Measurements from ENCODE around the gene FAM131C. TPM values are rescaled to one million over a fixed set of nuclear protein-coding genes. Genes with fewer than 3 reads are reported as not detected.
"Not testable (repeated sequence)": the region's sequence is repeated elsewhere in the genome, so short reads cannot be mapped to it uniquely, and the experiment has no call there.

Gene FAM131C
- polyA plus RNA-seq, 3 donors from 2014 or later: not detected

DNA sequence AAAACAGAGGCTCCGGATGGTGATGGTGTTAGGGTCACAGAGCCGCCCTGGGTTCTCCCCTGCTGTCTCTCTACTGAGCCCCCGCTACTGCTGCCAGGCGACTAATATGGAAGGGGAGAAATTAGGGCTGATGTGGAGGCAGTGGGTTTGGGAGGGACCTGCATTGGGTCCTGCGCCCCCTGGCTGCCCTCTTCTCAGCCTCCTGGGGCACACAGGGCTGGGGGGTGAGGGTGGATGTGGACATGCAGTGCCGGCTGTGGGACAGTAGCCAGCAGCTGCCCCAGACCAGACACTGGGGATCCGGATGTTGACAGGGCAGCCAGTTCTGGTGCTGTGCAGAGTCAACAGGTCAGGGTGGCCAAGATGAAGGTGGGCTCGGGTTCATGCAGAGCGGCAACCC is 31.4 kb downstream of the FAM131C start:
- no peaks in the 10 kb centered on the region for H3K36me3 Mint-ChIP-seq
- no peak for DNase-seq
- H3K9me3 Mint-ChIP-seq: no peaks in the 10 kb centered on the region
- no peak overlapping the region for H3K4me3 Mint-ChIP-seq
- H3K4me1 Mint-ChIP-seq: no peaks in the 10 kb centered on the region
- no peak overlapping the region for H3K27ac Mint-ChIP-seq
- peaks cover 5 to 8% (median 7%) of the 10 kb centered on the region in 3 donors for H3K27me3 Mint-ChIP-seq (ENCODE audit: low read depth in 3 of 3)

GRCh38 chr1:16041200-16041599 is 32.3 kb downstream of the FAM131C start:
- no peaks in the 10 kb centered on the region for H3K36me3 Mint-ChIP-seq
- no peak for DNase-seq
- no peak overlapping the region for H3K27ac Mint-ChIP-seq
- peaks cover 5 to 11% (median 7%) of the 10 kb centered on the region in 3 donors for H3K27me3 Mint-ChIP-seq (ENCODE audit: low read depth in 3 of 3)
- H3K4me1 Mint-ChIP-seq: no peaks in the 10 kb centered on the region
- no peak overlapping the region for H3K4me3 Mint-ChIP-seq
- no peaks in the 10 kb centered on the region for H3K9me3 Mint-ChIP-seq

DNA sequence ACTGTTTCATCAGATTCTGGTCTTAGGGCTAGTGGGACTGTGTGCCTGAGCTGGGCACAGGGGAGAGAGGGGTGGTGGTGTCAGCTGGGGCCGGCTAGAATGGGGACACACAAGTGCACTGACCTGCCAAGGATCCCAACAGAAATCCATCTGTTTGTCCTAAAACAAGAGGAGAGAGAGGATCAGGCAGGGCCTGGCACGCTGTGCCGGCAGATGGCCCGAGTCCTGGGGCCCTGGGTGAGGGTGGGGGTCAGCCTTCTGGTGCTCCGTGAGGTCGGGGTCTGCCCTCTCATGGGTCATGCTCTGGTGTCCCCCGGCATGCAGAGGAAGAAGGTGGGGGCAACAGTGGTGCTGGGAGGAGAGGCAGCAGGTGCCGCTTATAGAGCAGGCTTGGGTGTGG is 33.6 kb downstream of the FAM131C start:
- not testable (repeated sequence) for H3K4me1 Mint-ChIP-seq, H3K27ac Mint-ChIP-seq, H3K36me3 Mint-ChIP-seq, H3K9me3 Mint-ChIP-seq, H3K4me3 Mint-ChIP-seq, DNase-seq
- peaks cover 3 to 11% (median 3%) of the 10 kb centered on the region in 3 donors for H3K27me3 Mint-ChIP-seq (ENCODE audit: low read depth in 3 of 3)

DNA sequence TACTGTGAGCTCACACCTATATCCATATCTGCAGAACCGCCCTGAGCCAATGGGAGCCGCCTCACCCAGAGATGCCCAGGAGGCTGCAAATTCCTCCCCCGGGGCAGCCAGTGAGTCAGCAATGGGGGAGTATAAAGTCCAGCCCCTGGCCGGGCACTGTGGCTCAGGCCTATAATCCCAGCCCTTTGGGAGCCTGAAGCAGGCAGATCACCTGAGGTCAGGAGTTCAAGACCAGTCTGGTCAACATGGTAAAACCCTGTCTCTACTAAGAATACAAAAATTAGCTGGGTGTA is 34.9 kb downstream of the FAM131C start:
- no peaks in the 10 kb centered on the region for H3K9me3 Mint-ChIP-seq
- H3K4me3 Mint-ChIP-seq: no peak overlapping the region
- no peak overlapping the region for H3K27ac Mint-ChIP-seq
- DNase-seq: no peak
- no peaks in the 10 kb centered on the region for H3K4me1 Mint-ChIP-seq
- no peaks in the 10 kb centered on the region for H3K36me3 Mint-ChIP-seq
- H3K27me3 Mint-ChIP-seq (ENCODE audit: low read depth in 3 of 3): peaks cover 3 to 7% (median 3%) of the 10 kb centered on the region in 3 donors

- not testable (repeated sequence) for H3K9me3 Mint-ChIP-seq; DNase-seq; H3K36me3 Mint-ChIP-seq; H3K4me1 Mint-ChIP-seq; H3K27me3 Mint-ChIP-seq (ENCODE audit: low read depth in 3 of 3); H3K27ac Mint-ChIP-seq; H3K4me3 Mint-ChIP-seq
Measured at GRCh38 chr1:16036461-16036860, 37.0 kb downstream of the FAM131C start.

DNA sequence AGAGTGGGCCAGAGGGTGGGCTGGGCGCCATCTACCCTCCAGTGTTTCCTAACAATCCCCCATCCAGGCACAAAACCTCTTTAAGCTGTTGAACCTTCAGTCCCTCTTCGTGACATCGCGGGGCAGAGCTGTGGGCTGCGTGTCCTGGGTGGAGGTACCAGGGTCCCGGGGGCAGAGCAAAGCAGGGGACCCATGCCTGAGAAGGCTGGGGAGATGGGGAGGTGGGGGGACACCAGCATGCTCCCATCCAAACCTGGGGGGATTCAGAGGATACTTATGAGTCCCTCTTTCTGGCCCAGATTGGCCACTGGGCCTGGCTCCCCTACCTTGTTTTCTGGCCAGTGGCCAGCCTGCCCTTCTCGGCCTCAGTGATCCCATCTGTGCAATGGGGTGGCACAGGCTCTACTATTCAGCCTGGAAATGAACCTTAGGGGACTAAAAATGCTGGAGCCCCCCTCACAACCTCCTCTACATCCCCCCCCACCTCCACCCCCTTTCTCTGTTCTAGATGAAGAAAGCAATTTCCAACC is 40.3 kb downstream of the FAM131C start:
- not testable (repeated sequence) for H3K4me3 Mint-ChIP-seq

DNA sequence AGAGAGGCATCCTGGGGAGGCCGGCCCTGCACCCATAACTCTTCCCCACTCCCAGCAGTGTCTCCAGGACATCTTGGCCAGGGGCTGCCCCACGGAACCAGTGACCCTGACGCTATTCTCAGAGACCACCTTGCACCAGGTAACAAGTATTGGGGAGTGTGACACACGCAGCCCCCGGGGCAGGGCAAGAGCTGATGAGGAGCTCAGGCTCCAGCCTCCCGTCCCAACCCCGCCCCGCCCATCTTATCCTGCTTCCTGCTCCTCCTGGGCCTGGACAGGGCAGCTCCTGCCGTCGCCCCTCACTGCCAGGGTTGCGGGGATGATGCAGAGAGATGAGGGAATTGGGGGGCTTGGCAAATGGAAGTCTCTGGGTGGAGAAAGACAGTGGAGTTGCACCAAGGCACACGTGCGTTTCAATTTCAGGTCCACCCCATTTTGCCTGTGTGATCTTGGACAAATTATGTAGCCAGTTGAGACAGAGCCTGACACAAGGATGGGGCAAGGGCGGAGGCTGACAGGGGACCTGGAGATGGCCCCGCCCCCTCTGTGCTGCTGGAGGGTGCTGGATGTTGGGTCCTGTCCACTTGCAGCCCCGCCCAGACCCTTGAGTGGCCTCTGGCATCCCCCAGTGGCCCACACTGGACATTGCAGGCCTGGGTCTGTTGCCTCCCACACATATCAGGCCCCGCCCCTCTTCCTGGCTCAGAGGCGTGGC is 40.9 kb downstream of the FAM131C start:
- no peaks in the 10 kb centered on the region for H3K9me3 Mint-ChIP-seq
- H3K4me1 Mint-ChIP-seq: peaks cover 0 to 2% of the 10 kb centered on the region in 2 donors
- peaks cover 1 to 8% (median 5%) of the 10 kb centered on the region in 3 donors for H3K27me3 Mint-ChIP-seq (ENCODE audit: low read depth in 3 of 3)
- DNase-seq: peak; percentile 36 to 47 (median 40)
- H3K27ac Mint-ChIP-seq: no peak overlapping the region
- no peaks in the 10 kb centered on the region for H3K36me3 Mint-ChIP-seq
- H3K4me3 Mint-ChIP-seq: no peak overlapping the region

More for the DNA sequence above, 40.3 kb downstream of the FAM131C start:
- not testable (repeated sequence) for H3K27me3 Mint-ChIP-seq (ENCODE audit: low read depth in 3 of 3); H3K36me3 Mint-ChIP-seq; H3K27ac Mint-ChIP-seq; H3K4me1 Mint-ChIP-seq; H3K9me3 Mint-ChIP-seq; DNase-seq

DNA sequence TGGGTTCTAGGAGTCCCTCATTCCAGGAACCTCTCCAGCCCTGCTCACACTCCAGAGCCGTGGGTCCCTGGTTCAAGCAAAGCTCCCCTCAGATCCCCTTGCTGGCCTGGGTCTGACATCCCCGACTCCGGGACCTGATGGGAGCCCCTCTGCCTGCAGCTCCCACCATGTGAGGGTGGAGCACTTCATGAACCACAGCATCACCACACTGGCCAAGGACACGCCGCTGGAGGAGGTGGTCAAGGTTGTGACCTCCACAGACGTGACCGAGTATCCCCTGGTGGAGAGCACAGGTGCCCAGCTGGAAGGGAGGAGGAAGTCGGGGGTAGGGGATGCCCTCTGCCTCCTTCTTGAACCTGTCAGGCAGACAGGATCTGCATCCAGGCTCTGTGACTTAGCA is 41.9 kb downstream of the FAM131C start:
- Mint-ChIP-seq H3K9me3 (no peaks in the 10 kb centered on the region), H3K27me3 (ENCODE audit: low read depth in 3 of 3) (peaks cover 0 to 5% (median 2%) of the 10 kb centered on the region in 3 donors), H3K4me1 (peaks cover 0 to 2% of the 10 kb centered on the region in 2 donors), H3K27ac (no peak overlapping the region), H3K36me3 (no peaks in the 10 kb centered on the region), H3K4me3 (no peak overlapping the region)
- no peak for DNase-seq

DNA sequence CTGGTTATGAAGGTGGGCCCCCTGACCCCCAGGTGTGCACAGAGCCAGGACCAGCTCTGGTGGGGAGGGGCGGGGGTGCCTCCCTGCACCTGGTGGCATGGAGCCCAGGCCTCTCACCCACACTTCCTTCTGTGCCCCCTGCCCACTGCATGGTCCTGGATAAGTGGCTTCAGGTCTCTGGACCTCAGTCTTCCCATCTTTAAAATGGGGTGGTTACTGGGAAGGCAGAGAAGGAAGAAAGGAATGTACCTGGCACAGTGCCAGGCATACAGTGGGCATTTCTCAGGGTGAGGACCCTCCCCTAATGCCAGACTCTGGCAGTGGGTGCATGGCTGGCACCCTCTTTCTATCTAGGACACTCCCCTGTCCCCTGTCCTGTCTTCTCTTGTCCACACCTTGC is 44.2 kb downstream of the FAM131C start:
- Mint-ChIP-seq H3K36me3 (no peaks in the 10 kb centered on the region), H3K9me3 (no peaks in the 10 kb centered on the region), H3K4me1 (peaks cover 0 to 2% of the 10 kb centered on the region in 2 donors), H3K4me3 (peak overlapping the region in 1 of 5 donors; percentile 42), H3K27me3 (ENCODE audit: low read depth in 3 of 3) (peaks cover 0 to 5% (median 2%) of the 10 kb centered on the region in 3 donors), H3K27ac (no peak overlapping the region)
- no peak for DNase-seq

DNA sequence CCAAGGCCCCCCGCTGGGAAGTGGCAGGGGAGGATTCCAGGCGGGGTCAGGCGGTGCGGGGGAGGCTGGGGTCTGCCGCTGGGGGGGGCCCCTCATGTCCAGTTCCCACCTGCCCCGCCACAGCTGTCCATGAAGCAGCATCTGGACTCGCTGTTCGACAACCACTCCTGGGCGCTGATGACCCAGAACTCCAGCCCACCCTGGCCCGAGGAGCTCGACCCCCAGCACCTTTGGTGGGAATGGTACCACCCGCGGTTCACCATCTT is 44.5 kb downstream of the FAM131C start:
- H3K9me3 Mint-ChIP-seq; H3K36me3 Mint-ChIP-seq; H3K4me3 Mint-ChIP-seq; H3K27ac Mint-ChIP-seq; H3K4me1 Mint-ChIP-seq; DNase-seq; H3K27me3 Mint-ChIP-seq (ENCODE audit: low read depth in 3 of 3): not testable (repeated sequence)

GRCh38 chr1:16028237-16029002 is 45.0 kb downstream of the FAM131C start:
- Mint-ChIP-seq H3K4me3 (no peak overlapping the region), H3K4me1 (peaks cover 0 to 2% of the 10 kb centered on the region in 2 donors), H3K36me3 (no peaks in the 10 kb centered on the region), H3K27me3 (ENCODE audit: low read depth in 3 of 3) (peaks cover 0 to 5% (median 4%) of the 10 kb centered on the region in 3 donors), H3K27ac (no peak overlapping the region), H3K9me3 (no peaks in the 10 kb centered on the region)
- no peak for DNase-seq

DNA sequence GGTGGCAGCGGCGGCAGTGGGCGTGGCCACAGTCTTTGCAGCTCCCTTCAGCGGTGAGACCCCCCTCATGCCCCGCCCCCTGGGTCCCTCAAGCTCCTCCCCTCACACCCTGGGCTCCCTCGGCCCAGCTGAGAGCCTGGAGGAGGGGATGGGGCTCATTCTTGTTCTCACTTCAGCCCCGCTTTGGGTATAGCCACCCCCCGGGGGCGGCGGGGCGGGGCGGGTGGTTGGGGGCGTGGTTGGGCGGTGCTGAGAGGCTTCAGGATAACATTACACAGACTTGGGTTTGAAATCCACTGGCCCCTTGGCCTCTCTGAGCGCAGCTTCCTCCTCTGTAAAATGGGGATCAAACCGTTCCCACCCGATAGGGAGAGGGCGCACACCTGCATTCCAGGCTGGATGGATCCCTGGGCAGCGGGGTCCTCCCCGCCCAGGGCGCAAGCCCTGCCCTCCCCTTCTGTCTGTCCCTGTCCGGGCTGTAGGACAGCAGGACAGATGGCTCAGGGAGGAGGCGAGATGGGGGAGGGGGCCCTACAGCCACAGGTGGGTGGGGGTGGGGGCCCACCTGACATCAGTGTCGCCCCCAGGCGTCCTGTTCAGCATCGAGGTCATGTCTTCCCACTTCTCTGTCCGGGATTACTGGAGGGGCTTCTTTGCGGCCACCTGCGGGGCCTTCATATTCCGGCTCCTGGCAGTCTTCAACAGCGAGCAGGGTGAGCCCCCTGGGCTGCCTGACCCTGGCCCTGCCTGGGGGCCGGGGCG is 46.5 kb downstream of the FAM131C start:
- no peak overlapping the region for H3K27ac Mint-ChIP-seq
- H3K4me3 Mint-ChIP-seq: no peak overlapping the region
- no peak for DNase-seq
- peaks cover 0 to 2% (median 2%) of the 10 kb centered on the region in 3 donors for H3K27me3 Mint-ChIP-seq (ENCODE audit: low read depth in 3 of 3)
- H3K4me1 Mint-ChIP-seq: peaks cover 0 to 2% of the 10 kb centered on the region in 2 donors
- H3K9me3 Mint-ChIP-seq: no peaks in the 10 kb centered on the region
- no peaks in the 10 kb centered on the region for H3K36me3 Mint-ChIP-seq

GRCh38 chr1:16026302-16026701 is 47.1 kb downstream of the FAM131C start:
- not testable (repeated sequence) for H3K27ac Mint-ChIP-seq; H3K4me3 Mint-ChIP-seq; H3K4me1 Mint-ChIP-seq; H3K27me3 Mint-ChIP-seq (ENCODE audit: low read depth in 3 of 3); DNase-seq; H3K36me3 Mint-ChIP-seq; H3K9me3 Mint-ChIP-seq

GRCh38 chr1:16023050-16023653 is 50.3 kb downstream of the FAM131C start:
- H3K9me3 Mint-ChIP-seq: no peaks in the 10 kb centered on the region
- H3K4me1 Mint-ChIP-seq: peaks cover 0 to 2% of the 10 kb centered on the region in 2 donors
- peaks cover 0 to 2% (median 1%) of the 10 kb centered on the region in 3 donors for H3K27me3 Mint-ChIP-seq (ENCODE audit: low read depth in 3 of 3)
- no peak overlapping the region for H3K27ac Mint-ChIP-seq
- no peak for DNase-seq
- H3K36me3 Mint-ChIP-seq: no peaks in the 10 kb centered on the region
- no peak overlapping the region for H3K4me3 Mint-ChIP-seq

Data from immature natural killer cell (primary cell).